Measurements from ENCODE around the gene RECQL5. TPM values are rescaled to one million over a fixed set of nuclear protein-coding genes. Genes with fewer than 3 reads are reported as not detected.
A peak's percentile ranks its signal among the peaks of the same experiment; 100 is the strongest.

Gene RECQL5
- total RNA-seq, 1 donor from 2014 or later = 17.3 TPM

DNA sequence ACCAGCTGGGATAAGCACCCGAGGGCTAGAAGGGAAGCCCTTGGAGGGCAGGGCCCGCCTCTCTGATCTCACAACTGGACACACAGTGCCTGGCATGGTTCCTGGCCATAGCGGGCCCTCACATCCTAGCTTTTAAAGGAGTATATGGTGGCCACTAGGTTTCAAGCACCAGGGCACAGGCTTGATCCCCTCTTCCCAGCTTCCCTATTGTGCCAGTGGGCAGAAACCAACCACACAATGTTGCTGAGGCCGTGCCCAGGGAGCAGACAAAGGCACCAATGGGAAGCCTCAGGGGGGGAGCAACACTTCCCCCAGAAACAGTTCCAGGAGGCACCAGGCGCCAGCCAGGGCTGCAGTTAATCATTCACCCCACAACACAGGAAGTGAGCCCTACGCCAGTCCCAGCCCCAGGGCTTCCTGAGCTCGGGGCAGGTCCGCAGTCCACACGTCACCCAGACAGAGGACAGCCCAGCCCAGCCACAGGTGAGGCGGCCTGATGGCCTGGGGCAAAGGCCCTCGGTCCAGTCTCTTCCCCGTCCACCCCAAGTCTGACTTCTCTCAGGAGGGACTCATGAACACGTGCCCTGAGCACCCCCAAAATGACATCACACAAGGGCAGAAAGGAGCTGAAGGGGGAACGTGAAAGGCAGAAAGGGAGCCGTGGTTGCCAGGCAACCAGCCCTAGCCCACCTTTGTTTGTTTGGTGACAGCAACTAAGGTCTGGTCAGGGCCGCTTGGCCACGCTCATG lies 20.9 kb downstream of the RECQL5 start:
- TF ChIP-seq, protein P1, sequence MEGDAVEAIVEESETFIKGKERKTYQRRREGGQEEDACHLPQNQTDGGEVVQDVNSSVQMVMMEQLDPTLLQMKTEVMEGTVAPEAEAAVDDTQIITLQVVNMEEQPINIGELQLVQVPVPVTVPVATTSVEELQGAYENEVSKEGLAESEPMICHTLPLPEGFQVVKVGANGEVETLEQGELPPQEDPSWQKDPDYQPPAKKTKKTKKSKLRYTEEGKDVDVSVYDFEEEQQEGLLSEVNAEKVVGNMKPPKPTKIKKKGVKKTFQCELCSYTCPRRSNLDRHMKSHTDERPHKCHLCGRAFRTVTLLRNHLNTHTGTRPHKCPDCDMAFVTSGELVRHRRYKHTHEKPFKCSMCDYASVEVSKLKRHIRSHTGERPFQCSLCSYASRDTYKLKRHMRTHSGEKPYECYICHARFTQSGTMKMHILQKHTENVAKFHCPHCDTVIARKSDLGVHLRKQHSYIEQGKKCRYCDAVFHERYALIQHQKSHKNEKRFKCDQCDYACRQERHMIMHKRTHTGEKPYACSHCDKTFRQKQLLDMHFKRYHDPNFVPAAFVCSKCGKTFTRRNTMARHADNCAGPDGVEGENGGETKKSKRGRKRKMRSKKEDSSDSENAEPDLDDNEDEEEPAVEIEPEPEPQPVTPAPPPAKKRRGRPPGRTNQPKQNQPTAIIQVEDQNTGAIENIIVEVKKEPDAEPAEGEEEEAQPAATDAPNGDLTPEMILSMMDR (IDR thresholded peaks at IDR 0.05; ENCODE audit: borderline replicate concordance) = no peak
- peaks cover 26% of the 10 kb centered on the region for H3K4me1 ChIP-seq
- H3K27me3 ChIP-seq (ENCODE audit: low read depth) = no peaks in the 10 kb centered on the region
- no peak overlapping the region for H3K4me3 ChIP-seq
- no peak for DNase-seq
- no peaks in the 10 kb centered on the region for H3K9me3 ChIP-seq (replicated peaks)
- intact Hi-C loops (cut with micrococcal nuclease) = no loop called here
- no peak overlapping the region for H3K27ac ChIP-seq (replicated peaks)
- H3K36me3 ChIP-seq = peaks cover 40% of the 10 kb centered on the region

DNA sequence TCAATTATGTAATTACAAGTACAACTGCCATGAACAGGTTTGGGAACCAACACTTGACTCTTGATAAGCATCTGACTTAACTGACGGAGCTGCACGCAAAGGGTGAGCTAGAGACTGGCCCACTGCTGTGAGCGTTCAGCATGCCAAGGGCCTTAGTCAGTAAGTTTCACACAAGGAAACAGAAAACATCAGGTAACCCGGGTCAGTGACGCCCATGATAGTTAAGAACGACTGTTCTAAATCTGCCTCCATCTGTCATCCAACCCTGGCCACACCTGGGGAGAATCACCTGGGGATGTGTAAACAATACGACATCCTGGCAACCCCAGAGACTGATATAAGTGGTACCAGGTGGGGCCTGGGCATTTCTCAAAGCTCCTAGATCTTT lies 21.5 kb downstream of the RECQL5 start:
- no peaks in the 10 kb centered on the region for H3K27me3 ChIP-seq (ENCODE audit: low read depth)
- H3K27ac ChIP-seq (replicated peaks) = no peak overlapping the region
- H3K4me1 ChIP-seq = peaks cover 32% of the 10 kb centered on the region
- TF ChIP-seq, protein P1 (IDR thresholded peaks at IDR 0.05; ENCODE audit: borderline replicate concordance) = no peak
- DNase-seq = no peak
- no peaks in the 10 kb centered on the region for H3K9me3 ChIP-seq (replicated peaks)
- intact Hi-C loops (cut with micrococcal nuclease) = no loop called here
- peaks cover 34% of the 10 kb centered on the region for H3K36me3 ChIP-seq
- no peak overlapping the region for H3K4me3 ChIP-seq

DNA sequence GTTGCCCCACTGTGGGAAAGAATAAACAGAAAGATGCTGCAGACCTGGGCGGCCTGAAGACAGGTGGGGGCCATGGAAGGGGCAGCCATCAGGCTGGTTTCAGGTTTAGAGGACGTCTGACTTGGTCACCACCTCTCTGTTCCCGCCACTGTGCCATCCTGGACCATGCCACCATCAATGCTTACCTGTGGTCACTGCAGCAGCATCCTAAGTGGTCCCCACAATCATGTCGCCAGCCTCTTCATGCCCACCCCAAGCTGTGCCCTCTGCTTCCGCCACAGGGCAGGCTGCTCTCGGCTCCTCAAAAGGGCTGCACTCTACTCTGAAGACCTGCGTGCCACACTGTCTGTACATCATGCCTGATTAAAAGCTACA lies 23.3 kb downstream of the RECQL5 start:
- Histone ChIP-seq H3K36me3 (peaks cover 21% of the 10 kb centered on the region), H3K4me1 (peaks cover 50% of the 10 kb centered on the region), H3K9me3 (replicated peaks) (no peaks in the 10 kb centered on the region), H3K27me3 (ENCODE audit: low read depth) (no peaks in the 10 kb centered on the region), H3K27ac (replicated peaks) (peak overlapping the region; percentile 84), H3K4me3 (no peak overlapping the region)
- DNase-seq = no peak
- intact Hi-C loops (cut with micrococcal nuclease) = no loop called here
- TF ChIP-seq, protein P1 (IDR thresholded peaks at IDR 0.05; ENCODE audit: borderline replicate concordance) = no peak

DNA sequence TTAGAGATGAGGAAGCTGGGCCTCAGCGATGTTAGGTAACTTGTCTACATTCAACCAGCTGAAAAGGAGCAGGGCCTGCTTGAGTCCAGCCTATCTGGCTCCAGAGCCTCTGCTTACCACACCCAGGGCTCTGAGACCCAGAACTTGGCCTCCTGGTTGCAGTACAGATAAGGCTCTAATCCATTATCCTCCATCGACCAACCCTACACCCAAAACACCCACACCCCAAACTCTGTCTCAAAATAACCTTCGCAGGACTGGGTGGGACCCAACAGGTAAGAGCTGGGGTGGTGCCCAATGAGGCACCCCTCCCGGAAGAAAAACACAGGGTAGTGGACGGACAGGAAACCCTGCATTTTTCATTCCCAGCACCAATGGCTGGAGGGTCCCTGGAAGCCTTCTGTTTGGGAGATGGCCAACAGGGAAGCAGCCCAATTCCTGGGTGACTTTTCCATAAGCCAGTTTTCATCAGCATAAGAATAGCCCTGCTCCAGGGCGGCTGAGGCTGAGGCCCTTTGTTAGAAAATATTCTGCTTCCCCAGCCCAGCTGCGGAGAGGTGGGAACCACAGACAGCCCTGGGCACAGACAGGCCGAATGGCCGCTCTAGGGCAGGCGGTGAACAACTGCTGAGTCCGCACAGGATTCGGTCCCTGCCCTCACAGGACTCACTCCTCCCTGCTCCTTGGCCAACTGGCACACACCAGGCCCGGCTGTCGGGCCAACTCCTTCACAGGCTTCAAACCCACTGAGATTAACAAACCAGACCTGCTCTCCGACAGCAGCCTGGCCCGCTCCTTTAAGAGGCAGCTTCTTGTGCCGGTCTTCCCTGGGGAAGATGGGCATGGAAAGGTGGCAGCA lies 23.9 kb downstream of the RECQL5 start:
- DNase-seq = no peak
- Histone ChIP-seq H3K4me1 (peaks cover 56% of the 10 kb centered on the region), H3K4me3 (no peak overlapping the region), H3K36me3 (peaks cover 17% of the 10 kb centered on the region), H3K27ac (replicated peaks) (peak overlapping the region; percentile 84), H3K27me3 (ENCODE audit: low read depth) (no peaks in the 10 kb centered on the region), H3K9me3 (replicated peaks) (no peaks in the 10 kb centered on the region)
- intact Hi-C loops (cut with micrococcal nuclease) = no loop called here
- TF ChIP-seq, protein P1 (IDR thresholded peaks at IDR 0.05; ENCODE audit: borderline replicate concordance) = no peak

DNA sequence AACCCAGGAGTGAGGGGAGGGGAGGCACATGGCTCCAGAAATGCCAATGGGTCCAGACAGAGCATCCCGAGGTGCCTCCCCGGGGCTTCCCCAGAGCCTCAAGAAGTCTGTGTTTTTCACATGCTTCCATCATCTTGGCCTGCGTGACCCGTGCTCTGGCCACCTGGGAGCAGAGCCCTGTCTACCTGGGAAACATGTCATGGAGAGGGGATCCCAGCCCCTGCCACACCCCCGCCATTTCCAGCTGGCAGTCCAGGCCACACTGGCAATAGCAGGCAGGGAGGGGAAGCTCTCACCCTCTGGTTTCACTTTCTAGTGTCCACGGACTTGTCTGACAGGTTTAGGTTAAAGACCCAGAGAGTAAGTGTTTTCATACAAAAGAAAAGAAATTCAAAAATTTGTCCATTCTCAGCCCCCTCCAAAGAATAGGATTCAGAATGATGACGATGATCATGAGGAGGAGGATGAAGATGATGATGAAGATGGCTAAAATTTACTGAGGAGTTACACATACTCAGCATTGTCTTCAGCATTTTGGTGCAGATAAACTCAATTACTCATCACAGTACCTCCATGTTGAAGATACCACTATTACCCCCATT lies 24.7 kb downstream of the RECQL5 start:
- Histone ChIP-seq H3K36me3 (peaks cover 10% of the 10 kb centered on the region), H3K27me3 (ENCODE audit: low read depth) (no peaks in the 10 kb centered on the region), H3K4me3 (no peak overlapping the region), H3K4me1 (peaks cover 64% of the 10 kb centered on the region), H3K27ac (replicated peaks) (peak overlapping the region; percentile 84), H3K9me3 (replicated peaks) (no peaks in the 10 kb centered on the region)
- intact Hi-C loops (cut with micrococcal nuclease) = no loop called here
- TF ChIP-seq, protein P1 (IDR thresholded peaks at IDR 0.05; ENCODE audit: borderline replicate concordance) = no peak
- no peak for DNase-seq

Measured in left ventricle myocardium inferior (tissue), 1 donor.